HG02981 (cell line): ENCODE data around the gene CHRM4.

Source experiments
- ATAC-seq: cut with Tn5 transposase; IDR thresholded peaks from one replicate; pipeline ENCODE4 v1.9.1; 2021; ENCODE audit warnings: mild to moderate bottlenecking, moderate library complexity; ENCODE audit not compliant: unreplicated experiment

Gene CHRM4

GRCh38 chr11:46404476-46405017 lies 13.0 kb upstream of the CHRM4 start:
- ATAC-seq, result no peak

- no peak for ATAC-seq
Observed at GRCh38 chr11:46402957-46403902, 11.7 kb upstream of the CHRM4 start.

- no peak for ATAC-seq
Observed at GRCh38 chr11:46397526-46397925, 6.0 kb upstream of the CHRM4 start.

GRCh38 chr11:46393759-46394158 lies 2.2 kb upstream of the CHRM4 start:
- ATAC-seq, result no peak

GRCh38 chr11:46393231-46393616 lies 1.6 kb upstream of the CHRM4 start:
- no peak for ATAC-seq

GRCh38 chr11:46392421-46393230 lies 1.1 kb upstream of the CHRM4 start:
- peak; percentile 62 for ATAC-seq

- no peak for ATAC-seq
Observed at GRCh38 chr11:46391186-46391577, 394 bp downstream of the CHRM4 start.

- no peak for ATAC-seq
Observed at GRCh38 chr11:46390331-46391171, 1.0 kb downstream of the CHRM4 start.

- no peak for ATAC-seq
Observed at GRCh38 chr11:46389450-46390330, 1.9 kb downstream of the CHRM4 start.

- no peak for ATAC-seq
Observed at GRCh38 chr11:46388619-46389449, 2.7 kb downstream of the CHRM4 start.

- ATAC-seq, result no peak
Observed at GRCh38 chr11:46387919-46388618, 3.5 kb downstream of the CHRM4 start.

GRCh38 chr11:46387456-46387855 lies 4.1 kb downstream of the CHRM4 start:
- ATAC-seq, result no peak

- ATAC-seq, result no peak
Observed at GRCh38 chr11:46386674-46387073, 4.9 kb downstream of the CHRM4 start.

GRCh38 chr11:46386005-46386578 lies 5.5 kb downstream of the CHRM4 start:
- no peak for ATAC-seq

- no peak for ATAC-seq
Observed at GRCh38 chr11:46385169-46386004, 6.2 kb downstream of the CHRM4 start.

GRCh38 chr11:46383974-46384701 lies 7.4 kb downstream of the CHRM4 start:
- no peak for ATAC-seq
